ENCODE results near the gene MRPS16.

Gene MRPS16

DNA sequence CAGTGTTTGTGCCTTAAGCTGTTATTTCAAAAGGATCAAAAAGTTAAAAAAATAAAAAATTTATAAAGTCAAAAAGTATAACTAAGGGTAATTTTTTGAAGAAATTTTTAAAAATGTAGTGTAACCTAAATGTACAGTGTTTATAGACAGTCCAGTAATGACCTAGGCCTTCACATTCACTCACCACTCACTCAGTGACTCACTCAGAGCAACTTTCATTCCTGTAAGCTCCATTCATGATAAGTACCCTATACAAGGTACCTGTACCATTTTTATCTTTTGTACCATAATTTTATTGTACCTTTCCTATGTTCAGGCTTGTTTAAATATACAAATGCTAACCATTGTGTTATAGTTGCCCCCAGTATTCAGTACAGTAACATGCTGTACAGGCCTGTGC is 26.9 kb downstream of the MRPS16 start:
- no peak overlapping the region for H3K4me3 ChIP-seq (ENCODE audit: low read depth, low read length)
- TF ChIP-seq, protein P1, sequence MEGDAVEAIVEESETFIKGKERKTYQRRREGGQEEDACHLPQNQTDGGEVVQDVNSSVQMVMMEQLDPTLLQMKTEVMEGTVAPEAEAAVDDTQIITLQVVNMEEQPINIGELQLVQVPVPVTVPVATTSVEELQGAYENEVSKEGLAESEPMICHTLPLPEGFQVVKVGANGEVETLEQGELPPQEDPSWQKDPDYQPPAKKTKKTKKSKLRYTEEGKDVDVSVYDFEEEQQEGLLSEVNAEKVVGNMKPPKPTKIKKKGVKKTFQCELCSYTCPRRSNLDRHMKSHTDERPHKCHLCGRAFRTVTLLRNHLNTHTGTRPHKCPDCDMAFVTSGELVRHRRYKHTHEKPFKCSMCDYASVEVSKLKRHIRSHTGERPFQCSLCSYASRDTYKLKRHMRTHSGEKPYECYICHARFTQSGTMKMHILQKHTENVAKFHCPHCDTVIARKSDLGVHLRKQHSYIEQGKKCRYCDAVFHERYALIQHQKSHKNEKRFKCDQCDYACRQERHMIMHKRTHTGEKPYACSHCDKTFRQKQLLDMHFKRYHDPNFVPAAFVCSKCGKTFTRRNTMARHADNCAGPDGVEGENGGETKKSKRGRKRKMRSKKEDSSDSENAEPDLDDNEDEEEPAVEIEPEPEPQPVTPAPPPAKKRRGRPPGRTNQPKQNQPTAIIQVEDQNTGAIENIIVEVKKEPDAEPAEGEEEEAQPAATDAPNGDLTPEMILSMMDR (IDR thresholded peaks at IDR 0.05; ENCODE audit: low read depth, low read length), result no peak

DNA sequence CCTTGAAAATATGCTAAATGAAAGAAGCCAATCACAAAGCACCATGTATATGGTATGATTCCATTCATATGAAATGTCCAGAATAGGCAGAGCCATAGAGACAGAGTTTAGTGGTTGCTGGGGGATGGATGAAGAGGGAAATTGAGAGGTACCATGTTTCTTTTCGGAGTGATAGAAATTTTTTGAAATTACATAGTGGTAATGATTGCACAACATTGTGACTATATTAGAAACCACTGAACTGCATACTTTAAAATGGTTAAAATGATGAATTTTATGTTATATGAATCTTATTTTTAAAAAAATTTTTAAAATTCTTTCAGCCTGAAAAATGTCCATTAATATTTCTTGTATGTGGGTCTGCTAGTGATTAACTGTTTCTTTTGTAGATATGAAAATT is 31.5 kb downstream of the MRPS16 start:
- TF ChIP-seq, protein P1 (IDR thresholded peaks at IDR 0.05; ENCODE audit: low read depth, low read length), result no peak
- no peak overlapping the region for H3K4me3 ChIP-seq (ENCODE audit: low read depth, low read length)

DNA sequence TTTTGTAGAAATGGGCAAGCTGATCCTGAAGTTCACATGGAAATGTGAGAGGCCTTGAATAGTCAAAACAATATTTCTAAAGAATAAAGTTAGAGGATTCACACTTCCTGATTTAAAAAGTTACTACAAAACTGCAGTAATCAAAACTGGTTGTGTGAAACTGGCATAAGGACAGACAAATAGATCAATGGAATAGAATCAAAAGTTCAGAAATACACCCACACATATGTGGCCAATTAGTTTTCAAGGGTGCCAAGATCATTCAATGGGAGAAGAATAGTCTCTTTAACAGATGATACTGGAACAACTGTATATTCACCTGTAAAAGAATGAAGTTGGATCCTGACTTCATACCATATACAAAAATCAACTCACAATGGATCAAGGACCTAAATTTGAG is 33.1 kb downstream of the MRPS16 start:
- TF ChIP-seq, protein P1 (IDR thresholded peaks at IDR 0.05; ENCODE audit: low read depth, low read length), result no peak
- H3K4me3 ChIP-seq (ENCODE audit: low read depth, low read length), result no peak overlapping the region

DNA sequence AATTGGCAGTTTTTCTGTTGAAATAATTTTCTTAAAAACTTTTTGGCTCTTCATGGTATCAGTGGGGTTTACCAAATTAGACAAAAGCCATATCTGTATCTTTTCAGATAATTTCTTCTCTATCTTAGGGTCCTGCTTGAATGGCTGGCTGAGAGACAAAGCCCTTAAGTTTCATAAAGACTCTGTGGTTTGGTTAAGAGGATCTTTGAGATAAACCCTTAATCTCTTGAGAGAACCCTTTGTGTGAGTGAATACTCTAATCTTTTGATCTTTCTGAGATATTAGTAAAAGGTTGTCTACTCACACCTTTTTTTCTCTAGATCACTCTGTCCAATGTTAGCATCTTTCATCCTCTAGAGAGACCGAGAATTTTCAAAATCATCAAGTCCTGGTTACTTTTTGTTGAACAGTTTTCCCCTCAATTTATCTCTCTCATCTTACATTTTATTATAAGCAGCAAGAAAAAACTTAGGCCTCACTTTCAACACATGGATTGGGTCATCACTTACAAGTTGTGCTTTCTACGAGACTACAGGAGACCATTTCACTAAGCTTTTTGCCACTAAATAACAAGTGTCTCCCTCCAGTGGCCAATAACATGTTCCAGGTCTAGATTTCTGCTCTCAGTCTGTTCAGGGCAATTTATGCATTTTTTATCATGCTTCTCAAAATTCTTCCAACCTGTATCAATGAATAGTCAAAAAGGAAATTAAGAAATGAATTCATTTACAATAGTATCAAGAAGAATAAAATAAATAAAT is 33.8 kb downstream of the MRPS16 start:
- TF ChIP-seq, protein P1 (IDR thresholded peaks at IDR 0.05; ENCODE audit: low read depth, low read length), result no peak; the same call in 1 of the 2 replicates
- no peak overlapping the region for H3K4me3 ChIP-seq (ENCODE audit: low read depth, low read length)

DNA sequence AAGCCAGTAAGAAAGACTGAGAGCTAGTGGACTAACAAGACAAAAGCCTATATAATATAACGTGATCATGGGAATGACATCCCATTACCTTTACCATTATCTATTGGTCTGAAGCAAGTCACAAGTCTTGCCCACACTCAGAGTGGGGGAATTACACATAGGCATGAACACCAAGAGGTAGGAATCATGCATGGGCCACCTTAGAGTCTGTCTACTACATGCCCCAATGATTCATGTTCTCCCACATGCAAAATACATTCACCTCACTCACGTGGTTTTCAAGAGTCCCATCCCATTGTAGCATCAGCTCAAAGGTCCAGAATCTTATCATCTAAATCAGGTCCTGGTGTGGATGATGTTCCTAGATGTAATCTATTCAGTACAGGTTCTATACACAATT is 34.8 kb downstream of the MRPS16 start:
- H3K4me3 ChIP-seq (ENCODE audit: low read depth, low read length), result no peak overlapping the region
- TF ChIP-seq, protein P1 (IDR thresholded peaks at IDR 0.05; ENCODE audit: low read depth, low read length), result no peak

DNA sequence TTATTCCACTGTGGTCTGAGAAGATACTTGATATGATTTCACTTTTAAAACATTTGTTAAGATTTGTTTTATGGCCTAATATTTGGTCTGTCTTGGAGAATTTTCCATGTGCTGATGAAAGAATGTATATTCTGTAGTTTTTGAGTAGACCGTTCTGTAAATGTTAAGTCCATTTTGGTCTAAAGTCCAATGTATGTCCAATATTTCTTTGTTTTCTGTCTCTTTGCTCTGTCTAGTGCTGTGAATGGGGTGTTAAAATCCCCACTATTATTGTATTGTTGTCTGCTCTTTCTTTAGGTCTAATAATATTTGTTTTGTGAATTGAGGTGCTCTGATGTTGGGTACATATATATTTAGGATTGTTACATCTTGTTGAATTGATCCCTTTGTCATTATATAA is 36.7 kb downstream of the MRPS16 start:
- TF ChIP-seq, protein P1 (IDR thresholded peaks at IDR 0.05; ENCODE audit: low read depth, low read length), result no peak
- H3K4me3 ChIP-seq (ENCODE audit: low read depth, low read length), result no peak overlapping the region

DNA sequence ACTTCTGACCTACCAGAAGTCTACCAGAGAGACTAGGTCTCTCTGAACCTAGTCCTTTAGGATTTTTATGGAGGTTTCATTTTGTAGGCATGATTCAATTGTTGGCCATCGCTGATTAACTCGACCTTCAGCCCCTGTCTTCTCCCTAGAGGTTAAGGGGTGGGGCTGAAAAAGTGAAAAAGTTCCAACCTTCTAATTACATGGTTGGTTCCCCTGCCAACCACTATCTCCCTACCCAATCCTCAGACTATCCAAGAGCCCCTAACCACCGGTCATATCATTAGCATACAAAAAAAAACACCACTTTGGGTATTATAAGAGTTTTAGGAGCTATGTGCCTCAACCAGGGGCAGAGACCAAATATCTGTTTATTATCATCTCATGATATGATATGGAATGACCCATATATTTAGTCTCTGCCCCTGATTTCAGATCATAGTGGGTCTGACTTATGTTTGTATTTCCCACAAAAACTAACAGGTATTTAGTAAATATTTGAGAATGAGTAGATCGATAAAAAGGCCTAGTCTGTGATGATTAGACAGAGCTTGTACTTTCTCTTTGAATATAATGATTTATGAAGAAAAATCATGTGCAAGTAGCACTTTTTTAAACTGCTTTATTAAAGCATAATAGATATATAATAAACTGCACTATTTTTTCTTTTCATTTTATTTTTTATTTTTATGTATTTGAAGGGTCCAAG is 41.2 kb downstream of the MRPS16 start:
- H3K4me3 ChIP-seq (ENCODE audit: low read depth, low read length), result no peak overlapping the region
- TF ChIP-seq, protein P1 (IDR thresholded peaks at IDR 0.05; ENCODE audit: low read depth, low read length), result no peak
